ENCODE measurements around the gene CLDN14.

The CLDN14 gene

DNA sequence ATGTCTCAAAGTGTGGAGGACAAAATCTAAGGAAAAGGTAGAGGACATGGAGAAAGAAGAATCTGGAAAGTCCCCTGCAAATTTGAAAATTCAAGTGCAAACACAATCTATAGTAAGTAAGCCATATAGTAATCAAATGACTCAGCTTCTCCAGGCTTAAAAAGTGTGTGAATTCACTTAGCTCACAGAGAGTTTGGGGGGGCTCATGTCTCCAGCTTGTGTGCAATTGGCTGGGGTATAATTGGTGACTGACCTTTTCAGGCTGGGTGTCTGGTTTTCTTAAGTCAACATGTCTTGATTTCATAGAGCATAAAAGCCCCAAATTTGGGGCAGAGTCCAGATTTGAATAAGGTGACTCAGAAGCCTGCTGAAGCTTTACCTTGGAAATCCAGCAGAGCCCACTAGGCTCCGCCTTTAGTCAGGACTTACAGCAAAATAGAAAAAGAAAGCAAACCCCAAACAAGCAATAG lies 8.6 kb downstream of the CLDN14 start:
- DNase-seq (ENCODE audit: low spot score): peak; percentile 19

DNA sequence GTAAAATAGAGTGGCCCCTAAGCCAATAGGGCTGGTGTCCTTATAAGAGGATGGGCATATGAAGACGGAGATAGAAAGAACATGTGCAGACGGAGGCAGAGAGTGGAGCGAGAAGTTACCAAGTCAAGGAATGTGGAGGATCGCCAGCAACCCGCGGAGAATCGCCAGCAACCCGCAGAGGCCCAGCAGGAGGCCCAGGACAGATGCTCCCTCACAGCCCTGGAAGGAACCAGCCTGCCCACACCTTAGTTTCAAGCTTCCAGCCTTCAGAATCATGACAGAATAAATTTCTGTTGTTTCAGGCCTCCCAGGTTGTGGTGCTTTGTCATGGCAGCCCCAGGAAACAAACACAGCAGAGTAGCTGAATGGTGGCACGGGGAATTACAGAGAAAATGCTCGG lies 9.6 kb downstream of the CLDN14 start:
- no peak for DNase-seq (ENCODE audit: low spot score)

DNA sequence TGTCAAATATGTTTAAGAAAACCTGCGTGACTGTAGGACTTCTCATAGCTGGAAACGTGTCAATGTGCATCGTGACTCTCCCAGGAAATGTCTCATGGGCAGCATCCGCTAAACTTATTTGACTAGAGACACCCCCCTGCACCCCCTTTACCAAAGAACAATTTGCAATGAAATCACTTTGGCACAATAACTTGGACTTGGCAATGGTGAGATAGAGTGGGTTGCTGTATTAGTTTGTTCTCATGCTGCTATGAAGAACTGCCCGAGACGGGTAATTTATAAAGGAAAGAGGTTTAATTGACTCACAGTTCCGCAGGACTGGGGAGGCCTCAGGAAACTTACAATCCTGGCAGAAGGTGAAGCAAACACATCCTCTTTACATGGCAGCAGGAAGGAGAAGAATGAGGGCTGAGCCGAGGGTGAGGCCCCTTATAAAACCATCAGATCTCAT lies 13.8 kb downstream of the CLDN14 start:
- DNase-seq (ENCODE audit: low spot score): no peak

DNA sequence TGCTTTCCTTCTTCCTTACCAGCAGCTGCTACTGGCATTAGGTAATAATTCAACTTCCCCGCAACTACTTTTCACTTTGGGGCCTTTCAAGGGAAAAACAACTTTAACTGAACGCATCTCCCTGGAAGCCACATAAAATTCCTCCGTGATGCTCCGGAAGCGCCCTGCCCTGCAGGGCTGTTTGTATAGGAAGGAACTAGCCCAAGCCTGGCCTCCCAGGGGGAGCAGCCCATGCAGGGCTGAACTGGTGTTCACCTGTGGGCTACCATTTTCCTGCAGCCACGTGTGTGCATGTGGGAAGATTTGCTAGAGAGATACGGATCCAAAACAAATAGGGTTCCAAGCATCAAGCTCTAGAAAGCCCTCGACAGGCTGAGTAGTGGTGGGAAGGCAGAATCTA lies 14.4 kb downstream of the CLDN14 start:
- no peak for DNase-seq (ENCODE audit: low spot score)

DNA sequence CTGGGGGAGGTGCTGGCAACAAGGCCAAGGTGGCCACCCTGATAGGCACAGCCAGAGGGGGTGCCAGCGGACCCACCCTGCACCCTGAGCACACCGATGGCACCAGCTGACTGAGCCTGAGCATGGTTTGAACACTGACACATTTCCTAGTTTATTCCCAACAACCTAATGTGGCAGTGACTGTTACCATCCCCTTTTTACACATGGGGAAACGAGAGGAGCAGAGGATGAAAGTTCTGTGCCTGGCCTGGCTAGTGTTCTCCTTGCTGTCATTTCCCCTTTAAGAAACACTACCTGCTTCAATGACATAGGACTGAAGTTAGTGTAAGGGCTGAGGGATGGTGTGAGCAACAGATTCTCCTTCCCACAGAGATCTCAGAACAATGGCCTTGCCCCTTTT lies 15.3 kb downstream of the CLDN14 start:
- no peak for DNase-seq (ENCODE audit: low spot score)

DNA sequence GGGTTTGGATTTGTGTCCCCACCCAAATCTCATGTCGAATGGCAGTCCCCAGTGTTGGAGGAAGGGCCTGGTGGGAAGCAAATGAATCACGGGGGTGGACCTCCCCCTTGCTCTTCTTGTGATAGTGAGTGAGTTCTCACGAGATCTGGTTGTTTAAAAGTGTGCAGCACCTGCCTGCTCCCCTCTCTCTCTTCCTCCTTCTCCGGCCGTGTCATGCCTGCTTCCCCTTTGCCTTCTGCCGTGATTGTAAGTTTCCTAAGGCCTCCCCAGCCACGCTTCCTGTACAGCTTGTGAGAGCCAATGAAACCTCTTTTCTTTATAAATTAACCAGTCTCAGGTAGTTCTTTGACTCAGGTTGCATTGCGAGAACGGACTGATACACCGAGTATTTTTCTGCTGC lies 15.9 kb downstream of the CLDN14 start:
- no peak for DNase-seq (ENCODE audit: low spot score)

DNA sequence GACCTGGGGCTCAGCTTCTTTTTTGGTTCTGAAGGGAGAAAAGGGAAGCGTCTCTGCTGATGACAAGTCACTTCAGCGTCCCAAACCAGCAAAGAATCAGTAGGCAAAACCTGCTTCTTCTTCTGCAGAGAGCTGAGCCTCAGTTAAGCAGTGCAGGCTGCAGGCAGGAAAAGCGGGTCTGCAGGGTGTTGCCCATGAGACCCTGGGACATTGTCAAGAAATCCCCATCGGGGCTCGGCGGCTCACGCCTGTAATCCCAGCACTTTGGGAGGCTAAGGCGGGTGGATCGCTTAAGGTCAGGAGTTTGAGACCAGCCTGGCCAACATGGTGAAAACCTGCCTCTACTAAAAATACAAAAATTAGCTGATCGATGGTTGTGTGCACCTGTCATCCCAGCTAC lies 16.7 kb downstream of the CLDN14 start:
- no peak for DNase-seq (ENCODE audit: low spot score)

DNA sequence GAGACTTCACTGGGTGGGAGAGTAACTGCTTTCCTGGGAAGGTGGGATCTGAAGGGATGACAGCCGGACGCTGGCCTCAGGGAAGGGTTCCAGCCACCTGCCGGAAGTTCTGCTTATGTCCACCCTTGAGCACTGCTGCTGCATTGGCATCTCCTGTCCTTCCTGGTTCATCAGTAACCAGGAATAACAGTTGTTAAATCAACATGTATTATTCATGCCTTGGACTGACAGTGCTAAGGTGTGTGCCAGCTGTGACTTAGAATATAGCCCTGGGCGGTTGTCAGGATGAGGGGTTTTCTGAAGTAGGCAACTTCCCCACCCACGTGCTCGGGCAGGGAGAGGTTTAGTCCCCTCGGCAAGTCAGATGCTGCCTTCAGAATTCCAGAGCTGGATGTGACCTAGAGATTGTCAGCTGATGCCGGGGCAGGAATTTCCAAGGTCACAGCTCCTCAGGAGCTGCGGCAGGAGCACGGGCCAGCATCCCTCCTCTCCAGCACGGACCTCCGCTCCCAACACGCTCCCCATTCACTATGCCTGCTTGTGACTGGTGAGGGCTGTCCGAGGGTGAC lies 17.9 kb downstream of the CLDN14 start:
- DNase-seq (ENCODE audit: low spot score): no peak

DNA sequence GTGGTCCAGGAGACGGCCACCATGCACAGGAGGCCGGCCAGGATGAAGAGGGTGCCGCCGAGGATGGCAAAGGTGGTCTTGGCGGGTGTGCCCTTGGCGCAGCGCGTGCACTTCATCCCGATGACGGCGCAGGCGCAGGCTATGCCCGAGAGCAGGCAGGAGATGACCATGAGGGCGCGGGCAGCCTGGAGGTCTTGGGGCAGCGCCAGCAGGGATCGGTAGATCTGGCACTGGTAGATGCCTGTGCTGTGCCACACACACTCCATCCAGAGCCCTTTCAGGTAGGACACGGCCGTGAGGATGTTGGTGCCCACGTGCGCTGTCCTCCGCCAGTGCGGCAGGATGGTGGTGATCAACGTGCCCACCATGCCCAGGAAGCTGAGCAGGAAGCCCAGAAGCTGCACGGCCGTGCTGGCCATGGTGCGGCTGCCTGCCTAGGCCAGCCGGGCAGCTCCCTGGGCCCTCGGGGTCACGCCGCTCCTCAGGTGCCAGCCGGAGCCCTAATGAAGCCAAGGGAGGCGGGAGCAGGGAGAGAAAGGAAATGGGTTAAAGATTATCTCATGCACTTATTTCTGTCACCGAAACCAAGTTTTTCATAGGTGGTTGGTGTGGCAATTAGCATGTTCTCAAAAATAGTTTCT lies 18.5 kb downstream of the CLDN14 start:
- DNase-seq (ENCODE audit: low spot score): no peak

DNA sequence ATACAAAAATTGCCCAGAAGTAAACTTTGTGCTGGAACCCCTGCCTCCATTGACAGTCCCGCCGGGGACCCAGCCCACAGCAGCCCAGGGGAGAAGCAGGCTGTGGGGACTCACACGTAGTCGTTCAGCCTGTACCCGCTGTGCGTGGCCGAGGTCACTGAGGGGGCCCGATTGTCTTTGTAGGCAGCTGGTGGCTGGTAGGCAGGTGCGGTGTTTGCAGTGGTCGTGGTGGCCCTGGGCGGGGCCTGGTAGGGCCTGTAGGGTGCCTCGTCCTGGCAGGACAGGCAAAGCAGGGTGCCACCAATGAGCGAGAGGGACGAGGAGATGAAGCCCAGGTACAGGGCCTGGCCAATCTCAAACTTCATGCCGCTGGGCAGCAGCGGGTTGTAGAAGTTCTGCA lies 19.1 kb downstream of the CLDN14 start:
- no peak for DNase-seq (ENCODE audit: low spot score)

DNA sequence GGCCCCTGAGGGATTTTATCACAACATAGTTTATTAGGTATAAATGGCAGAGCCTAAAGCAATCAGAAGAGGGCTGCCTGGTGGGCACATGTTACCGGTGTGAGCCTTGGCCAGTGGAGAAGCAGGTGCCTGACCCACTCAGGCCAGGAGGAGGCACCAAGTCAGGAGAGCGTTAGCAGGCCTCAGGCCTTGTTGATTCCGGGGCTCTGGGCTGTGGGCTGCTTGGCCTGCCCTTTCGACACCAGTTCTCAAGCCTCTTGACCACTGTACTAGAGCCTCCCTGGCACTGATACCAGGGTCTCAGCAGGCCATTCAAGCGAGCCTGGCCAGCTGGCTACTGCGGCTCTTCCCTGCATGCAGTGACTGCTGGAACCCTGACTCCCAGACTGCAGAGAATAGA lies 20.8 kb downstream of the CLDN14 start:
- no peak for DNase-seq (ENCODE audit: low spot score)

DNA sequence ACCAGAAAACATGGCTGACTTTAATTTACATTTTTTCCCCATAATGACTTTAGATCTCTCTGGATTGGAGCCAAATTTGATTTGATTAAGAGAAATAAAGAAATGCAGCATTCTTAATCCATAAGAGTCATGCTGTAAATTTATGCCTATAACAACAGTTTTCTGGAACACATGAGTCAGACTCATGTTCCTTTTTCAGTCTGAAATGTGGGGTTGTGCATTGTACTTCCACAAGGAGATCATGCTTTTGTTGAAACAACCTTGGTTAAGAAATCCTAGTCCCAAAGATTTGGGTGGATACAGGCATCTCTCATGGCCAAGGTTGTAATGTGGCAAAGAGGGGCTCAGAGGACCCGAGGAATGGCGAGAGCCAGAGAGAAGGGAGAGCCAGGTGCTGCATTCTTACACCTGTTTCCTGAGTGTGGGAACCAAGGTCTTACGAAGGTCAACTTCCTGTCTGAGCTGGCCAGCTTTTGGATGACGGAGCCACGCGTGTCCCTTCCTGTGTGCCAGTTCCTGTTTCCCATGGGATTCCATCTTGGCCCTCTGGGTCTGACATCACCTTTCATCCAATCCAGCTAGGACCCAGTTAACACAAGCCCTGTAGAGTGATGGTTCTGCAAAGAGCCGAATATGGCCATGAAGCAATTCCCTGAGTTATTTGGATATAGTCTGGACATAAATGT lies 23.1 kb downstream of the CLDN14 start:
- DNase-seq (ENCODE audit: low spot score): no peak

DNA sequence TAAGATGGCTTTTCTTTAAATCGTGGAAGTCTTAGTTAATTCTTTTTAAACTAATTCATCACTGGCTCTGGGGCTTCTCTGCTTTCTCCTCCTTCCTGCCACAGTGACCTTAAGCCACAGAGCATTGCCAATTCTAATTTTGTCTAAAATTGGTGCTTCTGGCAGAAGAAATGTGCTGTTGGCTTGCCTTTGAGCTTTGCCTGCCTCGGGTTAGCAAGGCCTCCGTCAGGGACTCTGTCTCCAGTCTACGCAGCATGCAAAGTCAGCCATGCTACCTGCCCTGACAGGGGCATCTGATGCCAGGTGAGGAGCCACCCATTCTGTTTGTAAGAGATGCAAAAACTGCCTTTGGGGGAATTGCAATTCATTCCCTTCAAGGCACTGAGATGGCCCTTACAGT lies 25.2 kb downstream of the CLDN14 start:
- DNase-seq (ENCODE audit: low spot score): no peak

DNA sequence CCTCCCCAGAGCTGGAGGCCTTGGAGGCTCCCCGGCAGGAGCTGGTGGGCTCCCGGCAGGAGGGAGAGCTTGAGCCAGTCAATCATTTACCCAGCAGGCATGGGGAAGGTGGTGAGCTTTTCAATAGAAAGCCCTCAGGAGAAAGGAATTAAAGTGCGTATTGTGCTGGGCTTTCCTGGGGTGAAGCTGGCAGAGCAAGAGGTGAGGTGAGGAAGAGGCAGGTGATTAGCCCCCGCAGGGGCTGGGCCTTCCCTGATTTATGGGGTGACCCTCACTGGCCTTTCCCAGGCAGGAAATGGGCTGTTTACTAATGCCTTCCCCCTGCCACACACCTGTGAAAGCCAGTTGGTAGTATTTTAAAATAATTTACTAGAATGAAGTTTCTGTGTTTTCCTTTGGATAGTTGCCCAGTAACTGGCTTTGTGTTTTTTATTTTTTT lies 25.8 kb downstream of the CLDN14 start:
- DNase-seq (ENCODE audit: low spot score): no peak

DNA sequence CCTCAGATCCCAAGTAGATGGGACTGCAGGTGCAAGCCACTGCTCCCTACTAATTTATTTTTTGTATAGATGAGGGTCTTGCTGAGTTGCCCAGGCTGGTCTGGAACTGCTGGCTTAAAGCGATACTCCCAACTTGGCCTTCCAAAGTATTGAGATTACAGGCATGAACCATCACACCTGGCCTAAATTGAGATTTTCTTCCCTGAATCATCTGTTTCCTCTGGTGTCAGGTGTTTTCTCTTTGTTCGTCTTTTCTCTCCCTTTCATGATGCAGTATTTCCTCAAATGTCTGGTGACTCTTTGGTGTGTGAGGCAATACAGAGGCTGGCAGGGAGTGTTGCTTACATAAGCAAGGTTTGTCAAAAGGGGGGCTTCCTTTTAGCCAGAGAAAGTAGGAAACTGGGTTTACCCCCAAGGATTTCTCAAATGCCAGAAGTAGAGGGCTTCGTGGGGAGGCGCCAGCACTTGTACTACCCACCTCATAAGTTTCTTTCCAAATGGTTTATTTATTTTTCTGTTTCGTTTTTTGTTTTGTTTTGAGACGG lies 27.6 kb downstream of the CLDN14 start:
- DNase-seq (ENCODE audit: low spot score): no peak

DNA sequence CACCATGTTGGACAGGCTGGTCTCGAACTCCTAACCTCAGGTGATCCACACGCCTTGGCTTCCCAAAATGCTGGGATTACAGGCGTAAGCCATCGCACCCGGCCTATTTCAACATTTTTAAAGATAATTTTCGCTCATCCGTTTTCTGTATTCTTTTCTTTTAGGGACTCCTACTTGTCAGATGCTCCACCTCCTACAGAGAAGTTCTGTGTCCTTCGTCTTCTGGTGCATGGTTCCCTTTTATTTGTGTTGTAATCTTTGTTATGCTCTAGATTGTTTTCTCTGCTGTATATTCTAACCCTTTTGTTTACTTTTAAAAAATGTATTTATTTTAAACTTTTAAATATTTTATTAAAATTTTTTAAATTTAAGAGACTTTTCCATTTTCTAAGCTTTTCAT lies 28.4 kb downstream of the CLDN14 start:
- no peak for DNase-seq (ENCODE audit: low spot score)

DNA sequence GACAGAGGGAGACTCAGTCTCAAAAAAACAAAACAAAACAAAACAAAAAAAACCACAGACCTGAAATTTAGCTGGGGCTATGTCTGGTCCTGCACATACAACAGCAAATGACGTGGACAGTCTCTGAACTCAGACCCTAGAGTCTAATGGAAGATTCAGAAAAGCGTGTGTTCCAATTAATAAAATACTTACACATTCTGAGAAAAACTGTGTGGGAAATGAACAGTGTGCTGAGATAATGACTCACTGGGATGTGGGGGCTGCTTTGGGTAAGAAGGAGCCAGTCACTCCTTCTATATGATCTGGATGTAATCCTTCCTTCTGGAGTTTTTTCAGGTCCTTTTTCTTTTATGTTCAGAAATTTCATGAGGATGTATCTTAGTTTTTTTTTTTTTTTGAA lies 29.4 kb downstream of the CLDN14 start:
- DNase-seq (ENCODE audit: low spot score): no peak

DNA sequence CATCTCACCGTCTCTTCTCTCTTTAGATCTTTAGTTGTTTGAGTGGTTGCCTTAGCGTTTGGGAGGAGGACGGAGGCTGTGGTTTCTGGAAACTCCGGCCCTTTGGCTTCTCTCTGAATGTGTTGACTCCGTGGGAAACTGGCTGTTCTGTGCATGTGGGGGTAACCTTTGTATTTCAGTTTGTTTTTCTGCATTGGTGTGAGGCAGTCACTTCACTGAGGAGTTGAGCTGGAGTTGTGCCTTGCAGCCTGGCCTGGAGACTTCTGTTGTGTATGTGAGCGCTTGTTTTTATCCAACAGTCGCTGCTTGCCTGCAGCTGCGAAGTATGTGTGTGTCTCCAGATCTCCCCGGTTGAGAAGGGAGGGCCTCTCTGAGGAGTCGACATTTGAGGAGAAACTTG lies 33.6 kb downstream of the CLDN14 start:
- DNase-seq (ENCODE audit: low spot score): no peak

DNA sequence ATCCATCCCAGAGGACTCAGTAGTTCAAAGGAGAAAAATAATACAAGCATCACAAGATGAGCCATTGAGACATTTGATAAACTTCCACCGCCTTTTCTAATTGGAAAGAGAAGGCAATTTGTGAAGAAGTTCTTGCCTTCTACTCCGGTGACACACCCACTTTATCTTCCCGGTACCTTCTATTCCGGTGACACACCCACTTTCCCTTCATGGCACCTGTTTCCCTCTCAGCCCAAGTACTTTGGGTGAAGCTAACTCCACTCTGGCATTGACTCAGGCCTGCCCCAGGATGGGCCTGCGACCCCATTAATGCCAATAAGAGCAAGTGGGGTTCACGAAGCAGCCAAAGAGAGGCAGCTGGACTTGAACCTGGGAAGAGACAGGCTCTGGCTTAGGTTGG lies 38.2 kb downstream of the CLDN14 start:
- no peak for DNase-seq (ENCODE audit: low spot score)

DNA sequence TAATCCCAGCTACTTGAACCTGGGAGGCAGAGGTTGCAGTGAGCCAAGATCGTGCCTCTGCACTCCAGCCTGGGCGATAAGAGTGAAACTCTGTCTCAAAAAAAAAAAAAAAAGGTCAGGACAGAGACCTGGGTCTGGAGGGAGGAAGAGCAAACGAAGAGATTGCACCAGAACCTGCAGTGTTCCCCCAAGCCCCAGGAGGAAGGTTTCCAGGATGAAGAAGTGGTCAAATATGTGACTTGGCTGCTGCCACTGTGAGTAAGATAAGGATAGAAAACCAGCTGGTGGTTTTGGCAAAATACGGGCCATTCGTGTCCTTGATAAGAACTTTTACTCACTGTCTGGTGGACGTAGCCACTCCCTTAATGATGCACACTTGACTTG lies 42.2 kb downstream of the CLDN14 start:
- no peak for DNase-seq (ENCODE audit: low spot score)

DNA sequence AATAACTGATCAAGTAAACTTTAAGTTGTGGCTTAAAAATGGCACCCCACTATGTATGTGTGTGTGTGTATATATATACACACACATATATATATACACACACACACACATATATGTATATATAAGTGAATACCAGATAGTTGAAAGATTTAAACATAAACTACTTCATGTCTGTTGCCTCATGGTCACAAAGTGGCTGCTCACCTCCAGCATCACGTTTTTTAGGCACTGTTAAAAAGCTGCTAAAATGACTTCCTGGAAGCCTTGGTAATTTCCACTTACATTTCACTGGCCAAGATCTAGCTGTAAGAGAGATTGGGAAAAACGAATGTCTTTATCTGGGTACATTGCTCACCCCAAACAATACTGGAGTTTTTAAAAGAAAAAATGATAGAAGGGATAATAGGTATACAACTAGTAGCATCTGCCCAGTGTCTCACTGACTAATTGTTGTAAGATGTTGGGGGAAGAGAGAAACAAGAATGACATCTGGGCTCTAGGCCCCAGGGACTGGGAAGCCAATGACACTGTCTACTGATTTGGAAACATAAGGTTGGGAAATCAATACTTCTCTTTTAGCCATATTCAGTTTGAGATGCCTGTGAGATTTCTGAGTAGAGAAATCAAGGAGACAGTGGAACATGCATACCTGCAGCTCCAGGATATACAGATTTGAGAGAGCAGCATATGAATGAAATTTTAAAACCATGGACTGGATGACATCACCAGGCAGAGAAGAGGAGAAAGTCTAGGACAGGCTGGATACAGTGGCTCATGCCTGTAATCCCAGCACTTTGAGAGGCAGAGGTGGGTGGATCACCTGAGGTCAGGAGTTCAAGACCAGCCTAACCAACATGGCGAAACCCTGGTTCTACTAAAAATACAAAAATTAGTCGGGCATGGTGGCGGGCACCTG lies 42.8 kb downstream of the CLDN14 start:
- no peak for DNase-seq (ENCODE audit: low spot score)

DNA sequence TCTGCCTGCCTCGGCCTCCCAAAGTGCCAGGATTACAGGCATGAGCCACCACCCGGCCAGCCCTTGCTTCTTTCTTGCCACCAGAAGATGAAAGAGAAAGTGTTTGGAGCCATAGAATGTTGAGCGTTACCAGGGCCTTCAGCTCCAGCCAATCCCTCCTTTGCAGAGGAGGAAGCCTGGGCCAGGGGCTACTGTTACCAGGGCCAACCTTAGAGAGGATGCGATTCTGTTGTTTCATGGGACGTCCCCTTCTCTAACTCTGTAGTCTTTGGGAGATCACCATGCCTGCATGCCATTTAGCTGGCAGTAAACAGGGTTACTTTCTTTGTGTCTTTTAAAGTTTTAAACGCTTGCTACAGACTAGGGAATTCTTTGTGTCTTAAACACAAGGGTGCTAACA lies 45.8 kb downstream of the CLDN14 start:
- no peak for DNase-seq (ENCODE audit: low spot score)
